H9 (cell line): ENCODE measurements around the gene ZNF467. TPM values are rescaled to one million over a fixed set of nuclear protein-coding genes. Genes with fewer than 3 reads are reported as not detected.

Experiments used
- DNase-seq: peaks from one replicate; pipeline ENCODE4 v3.0.0-alpha.2; 2017
- H2AFZ ChIP-seq: one replicate; pipeline ENCODE4 v1.6.1; 2013; ENCODE audit warnings: mild to moderate bottlenecking, low read length, control low read depth, moderate library complexity
- H2AK5ac ChIP-seq: 2 replicates; pipeline ENCODE4 v1.6.1; 2013; ENCODE audit warnings: low read length, control low read depth, mixed read lengths; ENCODE audit not compliant: insufficient read length
- H2BK120ac ChIP-seq: one replicate; pipeline ENCODE4 v1.6.1; 2013; ENCODE audit warnings: low read depth, mild to moderate bottlenecking, low read length, control low read depth, inconsistent platforms; ENCODE audit not compliant: poor library complexity, severe bottlenecking
- H2BK12ac ChIP-seq: 2 replicates; pipeline ENCODE4 v1.6.1; 2013; ENCODE audit warnings: low read length, control low read depth, mixed read lengths, low read depth; ENCODE audit not compliant: insufficient read length
- H2BK15ac ChIP-seq: 2 replicates; pipeline ENCODE4 v1.6.1; 2013; ENCODE audit warnings: low read depth, low read length, control low read depth
- H2BK20ac ChIP-seq: one replicate; pipeline ENCODE4 v1.6.1; 2013; ENCODE audit warnings: low read depth, mild to moderate bottlenecking, low read length, control low read depth, inconsistent platforms; ENCODE audit not compliant: poor library complexity, severe bottlenecking
- H2BK5ac ChIP-seq: 2 replicates; pipeline ENCODE4 v1.6.1; 2013; ENCODE audit warnings: low read length, control low read depth, mixed read lengths; ENCODE audit not compliant: insufficient read length
- H3K14ac ChIP-seq: 2 replicates; pipeline ENCODE4 v1.6.1; 2013; ENCODE audit warnings: low read length, control low read depth; ENCODE audit not compliant: insufficient read depth
- H3K18ac ChIP-seq: 2 replicates; pipeline ENCODE4 v1.6.1; 2013; ENCODE audit warnings: low read depth, mild to moderate bottlenecking, mixed read lengths, low read length, control low read depth; ENCODE audit not compliant: insufficient read length
- H3K23ac ChIP-seq: 2 replicates; pipeline ENCODE4 v1.6.1; 2013; ENCODE audit warnings: low read length, control low read depth, mixed read lengths, low read depth; ENCODE audit not compliant: insufficient read length
- H3K23me2 ChIP-seq: 2 replicates; pipeline ENCODE4 v1.6.1; 2013; ENCODE audit warnings: low read depth, mild to moderate bottlenecking, mixed read lengths, low read length, control low read depth; ENCODE audit not compliant: insufficient read length, poor library complexity, severe bottlenecking
- H3K27ac ChIP-seq: 2 replicates; pipeline ENCODE4 v1.5.1; 2013; ENCODE audit warnings: low read length, control low read depth, mixed read lengths, low read depth; ENCODE audit not compliant: insufficient read length
- H3K27me3 ChIP-seq: 2 replicates; pipeline ENCODE4 v1.6.1; 2013; ENCODE audit warnings: low read length, control low read depth, inconsistent platforms; ENCODE audit not compliant: insufficient read depth
- H3K4ac ChIP-seq: 2 replicates; pipeline ENCODE4 v1.6.1; 2013; ENCODE audit warnings: low read depth, mild to moderate bottlenecking, control low read depth, inconsistent platforms, low read length, moderate library complexity
- H3K4me1 ChIP-seq: 2 replicates; pipeline ENCODE4 v1.6.1; 2013; ENCODE audit warnings: low read length, control low read depth, inconsistent platforms; ENCODE audit not compliant: insufficient read depth
- H3K4me2 ChIP-seq: 2 replicates; pipeline ENCODE4 v1.6.1; 2013; ENCODE audit warnings: low read length, control low read depth, mixed read lengths; ENCODE audit not compliant: insufficient read length, insufficient read depth
- H3K56ac ChIP-seq: 2 replicates; pipeline ENCODE4 v1.6.1; 2013; ENCODE audit warnings: low read depth, mild to moderate bottlenecking, mixed read lengths, low read length, control low read depth; ENCODE audit not compliant: insufficient read length
- H3K79me1 ChIP-seq: 2 replicates; pipeline ENCODE4 v1.6.1; 2013; ENCODE audit warnings: low read depth, mild to moderate bottlenecking, moderate library complexity, low read length, control low read depth, inconsistent platforms; ENCODE audit not compliant: insufficient read depth, poor library complexity, severe bottlenecking
- H3K79me2 ChIP-seq: 2 replicates; pipeline ENCODE4 v1.6.1; 2013; ENCODE audit warnings: low read length, control low read depth, inconsistent platforms; ENCODE audit not compliant: insufficient read depth
- H3K9ac ChIP-seq: 2 replicates; pipeline ENCODE4 v1.6.1; 2013; ENCODE audit warnings: low read length, control low read depth, mixed read lengths; ENCODE audit not compliant: insufficient read length; ENCODE audit errors: extremely low read depth
- H3K9me3 ChIP-seq: one replicate; pipeline ENCODE4 v1.6.1; 2013; ENCODE audit warnings: low read depth, low read length, inconsistent platforms; ENCODE audit not compliant: control insufficient read depth
- H3T11ph ChIP-seq: one replicate; pipeline ENCODE4 v1.6.1; 2013; ENCODE audit warnings: mild to moderate bottlenecking, low read length, control low read depth, inconsistent platforms
- H4K20me1 ChIP-seq: one replicate; pipeline ENCODE4 v1.6.1; 2013; ENCODE audit not compliant: control insufficient read depth, insufficient read length, insufficient read depth
- H4K5ac ChIP-seq: 2 replicates; pipeline ENCODE4 v1.6.1; 2013; ENCODE audit warnings: low read depth, mild to moderate bottlenecking, mixed read lengths, low read length, control low read depth; ENCODE audit not compliant: insufficient read length
- H4K8ac ChIP-seq: replicated peaks from 2 replicates; pipeline ENCODE4 v1.6.1; 2013; ENCODE audit warnings: low read length, control low read depth, mixed read lengths, low read depth; ENCODE audit not compliant: insufficient read length
- H4K91ac ChIP-seq: 2 replicates; pipeline ENCODE4 v1.6.1; 2013; ENCODE audit warnings: low read depth, mild to moderate bottlenecking, moderate library complexity, mixed read lengths, low read length, control low read depth; ENCODE audit not compliant: insufficient read length
- H3K27ac Mint-ChIP-seq, 3 experiments: 2 replicates in 2 of 3; 3 replicates in 1 of 3; pipeline ENCODE4 v1.8.0; 2020 to 2021; ENCODE audit warnings: mixed read lengths in 3 of 3, mild to moderate bottlenecking in 1 of 3, moderate library complexity in 1 of 3
- H3K27me3 Mint-ChIP-seq: 2 replicates; pipeline ENCODE4 v1.8.0; 2021; ENCODE audit warnings: low read depth, mild to moderate bottlenecking, moderate library complexity, mixed read lengths
- H3K36me3 Mint-ChIP-seq, 3 experiments: 2 replicates in 2 of 3; 3 replicates in 1 of 3; pipeline ENCODE4 v1.8.0; 2020 to 2021; ENCODE audit warnings: low read depth in 3 of 3, mixed read lengths in 3 of 3; ENCODE audit not compliant: insufficient read depth in 1 of 3
- H3K4me1 Mint-ChIP-seq, 2 experiments: 2 replicates each; pipeline ENCODE4 v1.8.0; 2020; ENCODE audit warnings: mixed read lengths in 2 of 2
- H3K4me3 Mint-ChIP-seq, 2 experiments: 2 replicates in 1 of 2; 3 replicates in 1 of 2; pipeline ENCODE4 v1.8.0; 2020 to 2021; ENCODE audit warnings: mild to moderate bottlenecking in 2 of 2, mixed read lengths in 2 of 2, moderate library complexity in 1 of 2
- H3K9me3 Mint-ChIP-seq, 2 experiments: 2 replicates in 1 of 2; 3 replicates in 1 of 2; pipeline ENCODE4 v1.8.0; 2020; ENCODE audit warnings: mild to moderate bottlenecking in 2 of 2, mixed read lengths in 2 of 2, moderate library complexity in 1 of 2
- WGBS: extraction: QIAGEN DNeasy Blood & Tissue Kit; methylation state at CpG from one replicate; pipeline ENCODE4 v1.1.7; 2013; ENCODE audit warnings: missing lambda C conversion rate, low lambda C conversion rate, mixed read lengths; ENCODE audit not compliant: insufficient read length; ENCODE audit errors: extremely low coverage; 5-methylcytosine and 5-hydroxymethylcytosine counted together
- total RNA-seq: library from RNA; stranded (reverse); gene quantifications from 2 replicates; pipeline ENCODE4 v1.2.1, GENCODE V29; 2021
- TF ChIP-seq, protein P1 (sequence below): fragments of 200-600 bp; sonication (generic); conservative IDR thresholded peaks from 3 replicates; pipeline ENCODE4 v1.8.0; 2021; ENCODE audit warnings: antibody characterized with exemption, mild to moderate bottlenecking

ZNF467 gene
- total RNA-seq, 1 experiment from 2014 or later = 0.31 TPM

DNA sequence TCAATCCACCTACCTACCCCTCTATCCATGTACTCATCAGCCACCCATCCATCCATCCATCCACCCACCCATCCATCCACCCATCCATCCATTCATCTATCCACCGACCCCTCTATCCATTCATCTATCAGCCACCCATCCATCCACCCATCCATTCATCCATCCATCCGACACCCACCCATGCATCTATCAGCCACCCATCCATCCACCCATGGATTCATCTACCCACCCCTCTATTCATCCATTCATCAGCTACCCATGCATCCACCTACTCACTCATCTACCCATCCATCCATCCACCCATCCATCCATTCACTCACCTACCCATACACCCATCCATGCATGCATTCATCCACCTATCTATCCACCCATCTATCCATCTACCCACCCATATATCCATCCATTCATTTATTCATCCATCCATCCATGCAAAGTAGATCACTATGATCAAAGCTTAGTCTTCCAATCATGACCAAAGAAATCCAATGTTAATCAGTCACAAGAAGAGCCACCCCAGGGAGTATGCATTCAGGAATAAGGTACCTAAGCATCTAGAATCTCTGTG lies 27.7 kb upstream of the ZNF467 start:
- no peak overlapping the region for H2BK120ac ChIP-seq
- H4K5ac ChIP-seq = no peak overlapping the region
- Mint-ChIP-seq H3K36me3 (no peaks in the 10 kb centered on the region), H3K4me3 (no peak overlapping the region), H3K4me1 (peaks cover 0 to 8% of the 10 kb centered on the region in 2 experiments; a peak in 3 of 4 replicates), H3K9me3 (no peaks in the 10 kb centered on the region), H3K27ac (no peak overlapping the region), H3K27me3 (peaks cover 7% of the 10 kb centered on the region)
- no peaks in the 10 kb centered on the region for H3K4me1 ChIP-seq
- no peaks in the 10 kb centered on the region for H3K9me3 ChIP-seq
- WGBS = 100% methylated on average over 2 of the region's 2 CpGs
- no peak overlapping the region for H3K56ac ChIP-seq
- no peak overlapping the region for H3K23ac ChIP-seq
- no peaks in the 10 kb centered on the region for H4K20me1 ChIP-seq
- H4K8ac ChIP-seq = no peak overlapping the region
- H2BK15ac ChIP-seq = no peak overlapping the region
- no peaks in the 10 kb centered on the region for H3K79me2 ChIP-seq
- TF ChIP-seq, protein P1, sequence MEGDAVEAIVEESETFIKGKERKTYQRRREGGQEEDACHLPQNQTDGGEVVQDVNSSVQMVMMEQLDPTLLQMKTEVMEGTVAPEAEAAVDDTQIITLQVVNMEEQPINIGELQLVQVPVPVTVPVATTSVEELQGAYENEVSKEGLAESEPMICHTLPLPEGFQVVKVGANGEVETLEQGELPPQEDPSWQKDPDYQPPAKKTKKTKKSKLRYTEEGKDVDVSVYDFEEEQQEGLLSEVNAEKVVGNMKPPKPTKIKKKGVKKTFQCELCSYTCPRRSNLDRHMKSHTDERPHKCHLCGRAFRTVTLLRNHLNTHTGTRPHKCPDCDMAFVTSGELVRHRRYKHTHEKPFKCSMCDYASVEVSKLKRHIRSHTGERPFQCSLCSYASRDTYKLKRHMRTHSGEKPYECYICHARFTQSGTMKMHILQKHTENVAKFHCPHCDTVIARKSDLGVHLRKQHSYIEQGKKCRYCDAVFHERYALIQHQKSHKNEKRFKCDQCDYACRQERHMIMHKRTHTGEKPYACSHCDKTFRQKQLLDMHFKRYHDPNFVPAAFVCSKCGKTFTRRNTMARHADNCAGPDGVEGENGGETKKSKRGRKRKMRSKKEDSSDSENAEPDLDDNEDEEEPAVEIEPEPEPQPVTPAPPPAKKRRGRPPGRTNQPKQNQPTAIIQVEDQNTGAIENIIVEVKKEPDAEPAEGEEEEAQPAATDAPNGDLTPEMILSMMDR = no peak
- no peaks in the 10 kb centered on the region for H3K23me2 ChIP-seq
- no peak overlapping the region for H3K14ac ChIP-seq
- H3K18ac ChIP-seq = no peak overlapping the region
- H2AFZ ChIP-seq = no peak overlapping the region
- H3K4me2 ChIP-seq = no peak overlapping the region
- no peak overlapping the region for H3T11ph ChIP-seq
- no peak overlapping the region for H2BK12ac ChIP-seq
- no peak overlapping the region for H3K4ac ChIP-seq
- H2BK20ac ChIP-seq = no peak overlapping the region
- H3K27ac ChIP-seq = no peak overlapping the region
- no peak for DNase-seq
- H3K79me1 ChIP-seq = no peaks in the 10 kb centered on the region
- H4K91ac ChIP-seq = no peak overlapping the region
- no peak overlapping the region for H2AK5ac ChIP-seq
- no peak overlapping the region for H2BK5ac ChIP-seq
- H3K27me3 ChIP-seq = no peaks in the 10 kb centered on the region
- no peak overlapping the region for H3K9ac ChIP-seq
